Uterus (tissue), 2 donors: ENCODE measurements around the gene TRIM66.

Experiments
- POLR2A ChIP-seq, 2 donors: fragments of 450-650 bp; IDR thresholded peaks; one replicate each; pipeline ENCODE4 v1.6.1; 2016; ENCODE audit warnings: antibody characterized with exemption in 2 of 2, mild to moderate bottlenecking in 1 of 2, moderate library complexity in 1 of 2
- TF ChIP-seq, protein P1 (sequence below), 4 experiments: fragments of 200-600 bp in 2 of 4; fragments of 450-650 bp in 2 of 4; sonication (generic) in 2 of 4; IDR thresholded peaks; one replicate each; pipeline ENCODE4 v1.5.1; 2016 to 2019; ENCODE audit warnings: antibody characterized with exemption in 4 of 4, mild to moderate bottlenecking in 2 of 4, moderate library complexity in 1 of 4

DNA sequence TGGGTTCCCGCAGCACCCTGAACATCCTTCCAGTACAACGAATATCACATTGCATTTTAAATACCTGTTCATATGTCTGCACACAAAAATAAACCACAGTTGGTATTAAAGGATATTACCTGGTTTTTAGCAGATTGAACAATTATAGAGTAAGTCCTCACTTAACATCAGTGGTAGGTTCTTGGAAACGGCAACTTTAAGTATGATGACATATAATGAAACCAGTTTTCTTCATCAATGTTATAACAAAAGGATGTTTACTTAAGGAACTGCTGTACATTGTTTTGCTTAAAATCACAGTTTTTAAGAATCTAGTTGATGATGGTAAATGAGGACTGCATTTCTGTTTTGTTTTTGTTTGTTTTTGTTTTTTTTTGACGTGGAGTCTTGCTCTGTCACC, 28.0 kb downstream of the TRIM66 start:
- TF ChIP-seq, protein P1, sequence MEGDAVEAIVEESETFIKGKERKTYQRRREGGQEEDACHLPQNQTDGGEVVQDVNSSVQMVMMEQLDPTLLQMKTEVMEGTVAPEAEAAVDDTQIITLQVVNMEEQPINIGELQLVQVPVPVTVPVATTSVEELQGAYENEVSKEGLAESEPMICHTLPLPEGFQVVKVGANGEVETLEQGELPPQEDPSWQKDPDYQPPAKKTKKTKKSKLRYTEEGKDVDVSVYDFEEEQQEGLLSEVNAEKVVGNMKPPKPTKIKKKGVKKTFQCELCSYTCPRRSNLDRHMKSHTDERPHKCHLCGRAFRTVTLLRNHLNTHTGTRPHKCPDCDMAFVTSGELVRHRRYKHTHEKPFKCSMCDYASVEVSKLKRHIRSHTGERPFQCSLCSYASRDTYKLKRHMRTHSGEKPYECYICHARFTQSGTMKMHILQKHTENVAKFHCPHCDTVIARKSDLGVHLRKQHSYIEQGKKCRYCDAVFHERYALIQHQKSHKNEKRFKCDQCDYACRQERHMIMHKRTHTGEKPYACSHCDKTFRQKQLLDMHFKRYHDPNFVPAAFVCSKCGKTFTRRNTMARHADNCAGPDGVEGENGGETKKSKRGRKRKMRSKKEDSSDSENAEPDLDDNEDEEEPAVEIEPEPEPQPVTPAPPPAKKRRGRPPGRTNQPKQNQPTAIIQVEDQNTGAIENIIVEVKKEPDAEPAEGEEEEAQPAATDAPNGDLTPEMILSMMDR (IDR thresholded peaks at IDR 0.05): no peak
- TF ChIP-seq POLR2A (IDR thresholded peaks at IDR 0.05): no peak
